HL-60/S4 treated with retinoic acid at 250 ng/mL for 4 days and 3 days (cell line): ENCODE data around the gene RPTOR.
"Not testable (repeated sequence)": the region's sequence is repeated elsewhere in the genome, so short reads cannot be mapped to it uniquely, and the experiment has no call there.

Source experiments
- in situ Hi-C: fragments of 300-500 bp; cut with MboI; formaldehyde crosslinking; loops from 2 replicates; pipeline ENCODE4 v1.7.0; 2022; ENCODE audit warnings: low sequenced_read_pairs

Gene RPTOR

DNA sequence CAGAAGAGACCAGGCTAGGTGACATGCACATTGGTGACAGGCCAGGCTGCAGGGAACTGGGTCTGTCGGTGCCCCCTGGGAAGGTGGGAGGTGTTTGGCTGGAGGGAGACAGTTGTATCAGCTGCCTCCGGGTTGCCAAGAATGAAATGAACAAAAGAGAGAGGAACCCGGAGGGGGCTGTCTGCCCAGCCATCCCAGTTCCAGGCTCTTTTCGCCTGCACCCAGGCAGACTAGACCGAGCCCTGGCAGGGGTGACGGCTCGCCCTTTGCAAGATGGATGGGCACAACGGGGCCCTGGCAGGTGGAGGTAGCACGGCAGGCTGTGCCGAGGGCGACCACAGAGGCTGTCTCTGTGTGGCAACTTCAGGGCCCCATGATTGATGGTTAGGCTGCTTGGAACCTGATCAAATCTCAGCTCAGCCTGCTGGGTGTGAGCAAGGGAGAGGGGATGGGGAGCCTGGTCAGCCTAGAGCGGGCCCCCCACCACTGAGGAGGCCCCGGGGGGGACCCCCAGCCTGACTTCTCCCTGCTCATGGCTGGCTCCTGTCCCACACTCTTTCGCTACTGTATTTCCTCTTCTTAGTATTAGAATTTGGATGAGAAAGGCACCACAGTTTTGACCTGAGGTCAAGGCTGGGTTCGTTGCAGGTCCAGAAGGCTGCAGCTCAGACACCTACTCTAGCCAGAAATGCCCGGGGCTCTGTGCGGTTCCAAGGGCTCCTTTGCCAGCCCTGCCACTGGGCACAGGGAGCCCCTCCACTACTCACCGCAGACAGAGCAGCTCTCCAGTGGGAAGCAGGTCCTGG is 328.1 kb downstream of the RPTOR start:
- in situ Hi-C loops: no loop called here

DNA sequence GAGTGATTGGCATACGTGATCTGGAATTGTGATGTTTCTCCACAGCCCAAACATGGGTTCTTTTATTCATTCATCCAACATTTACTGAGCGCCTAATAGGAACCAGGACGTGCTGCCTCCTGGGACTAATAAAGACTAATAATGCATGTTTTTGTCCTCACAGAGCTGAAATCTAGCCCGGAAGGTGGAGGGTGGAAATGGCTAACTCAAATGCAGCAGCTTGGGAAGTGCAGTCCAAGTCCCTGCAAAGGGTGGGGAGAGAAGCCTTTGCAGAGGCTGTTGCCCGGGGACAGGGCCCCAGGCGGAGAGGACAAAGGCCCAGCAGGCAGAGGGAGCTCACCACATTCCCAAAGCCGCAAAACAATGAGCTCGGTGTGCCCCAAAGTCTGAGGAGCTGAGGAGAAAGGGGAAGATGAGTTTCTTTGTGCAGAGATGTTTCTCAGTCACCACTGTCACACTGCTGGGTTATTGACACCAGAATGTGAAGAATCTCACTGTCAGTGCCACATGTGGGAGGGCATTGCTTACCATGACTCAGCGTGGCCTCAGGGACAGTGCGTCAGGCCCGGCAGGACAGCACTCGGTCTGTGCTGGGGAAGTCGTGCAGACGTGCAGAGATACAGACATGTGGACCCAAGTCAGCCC is 328.8 kb downstream of the RPTOR start:
- in situ Hi-C loops: no loop called here

GRCh38 chr17:80874866-80875445 is 330.3 kb downstream of the RPTOR start:
- in situ Hi-C loops: no loop called here

- in situ Hi-C loops: not testable (repeated sequence)
Measured at GRCh38 chr17:80875480-80875995, 330.9 kb downstream of the RPTOR start.

GRCh38 chr17:80876456-80876949 is 331.9 kb downstream of the RPTOR start:
- in situ Hi-C loops: not testable (repeated sequence)

DNA sequence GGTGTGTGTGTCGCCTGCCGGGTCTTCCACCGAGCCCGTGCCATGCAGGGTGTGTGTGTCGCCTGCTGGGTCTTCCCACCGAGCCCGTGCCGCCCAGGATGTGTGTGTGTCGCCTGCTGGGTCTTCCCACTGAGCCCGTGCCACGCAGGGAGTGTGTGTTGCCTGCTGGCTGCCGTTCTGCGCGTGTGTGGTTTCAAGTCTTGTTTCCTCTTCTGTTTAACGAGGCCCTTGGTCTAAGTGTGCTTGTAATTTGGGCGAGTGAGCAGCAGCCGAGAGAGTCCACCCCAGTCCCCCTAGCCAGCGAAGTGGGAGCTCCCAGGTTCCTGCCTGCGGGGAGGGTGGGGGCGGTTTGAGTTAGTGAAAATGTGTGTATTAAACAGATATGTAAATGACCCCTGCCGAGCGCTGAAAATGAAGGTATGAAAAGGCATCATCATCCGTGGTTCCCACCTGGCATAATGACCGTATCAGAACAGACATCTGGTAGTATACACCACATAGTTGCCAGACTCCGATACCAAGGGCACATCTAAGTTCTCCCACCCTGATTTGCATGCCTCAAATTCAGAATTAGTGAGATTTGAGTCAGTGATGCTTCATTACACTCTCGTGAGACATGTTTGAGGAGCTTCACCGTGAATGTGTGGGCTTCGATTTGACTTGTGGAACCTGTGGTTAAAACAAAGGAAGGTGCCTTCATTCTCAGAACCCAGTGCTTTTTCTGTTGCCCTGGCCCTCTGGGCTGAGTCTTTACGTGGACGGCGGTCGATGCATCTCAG is 332.5 kb downstream of the RPTOR start:
- in situ Hi-C loops: no loop called here

GRCh38 chr17:80877729-80878303 is 333.2 kb downstream of the RPTOR start:
- in situ Hi-C loops: no loop called here

DNA sequence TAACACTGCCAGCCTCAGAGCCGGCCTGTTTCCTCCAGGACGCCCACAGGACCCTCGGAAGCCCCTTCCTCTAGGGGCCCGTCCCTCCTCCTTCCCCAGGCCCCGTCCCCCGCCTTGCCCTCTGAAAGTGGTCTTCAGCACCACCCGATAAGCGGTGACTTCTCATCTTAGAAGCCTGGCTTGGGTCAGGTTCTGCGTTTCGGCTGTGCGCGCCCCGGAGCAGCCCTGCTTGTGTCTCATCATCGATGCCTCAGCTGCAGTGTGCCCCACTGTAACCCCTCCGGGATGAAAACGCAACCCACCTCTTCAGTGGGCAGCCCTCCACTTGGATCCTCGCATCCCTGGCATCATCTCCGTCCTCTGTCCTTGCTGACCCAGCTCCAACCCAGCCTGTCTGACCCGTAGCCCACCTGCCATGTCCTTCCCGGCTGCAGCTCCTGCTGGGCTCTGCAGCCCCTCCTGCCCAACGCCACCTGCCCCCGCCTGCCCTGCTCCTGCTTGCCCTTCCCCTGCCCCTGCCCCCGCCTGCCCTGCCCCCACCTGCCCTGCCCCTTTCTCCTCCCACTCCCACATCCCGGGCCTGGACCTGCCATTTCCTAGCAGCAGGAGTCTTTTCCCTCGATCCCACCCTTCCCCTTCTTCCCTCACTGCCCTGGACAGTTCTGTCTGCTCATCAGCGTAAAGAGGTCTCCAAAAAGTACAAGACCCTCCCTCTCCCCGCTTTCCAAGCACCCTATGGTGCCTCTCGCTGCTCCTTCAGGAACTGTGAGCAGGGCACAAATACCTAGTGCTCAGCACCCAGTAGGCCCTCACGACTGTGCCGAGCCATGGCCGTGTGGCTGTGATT is 334.5 kb downstream of the RPTOR start:
- in situ Hi-C loops: no loop called here

GRCh38 chr17:80879723-80880647 is 335.3 kb downstream of the RPTOR start:
- in situ Hi-C loops: no loop called here

GRCh38 chr17:80880648-80880985 is 336.0 kb downstream of the RPTOR start:
- in situ Hi-C loops: no loop called here

DNA sequence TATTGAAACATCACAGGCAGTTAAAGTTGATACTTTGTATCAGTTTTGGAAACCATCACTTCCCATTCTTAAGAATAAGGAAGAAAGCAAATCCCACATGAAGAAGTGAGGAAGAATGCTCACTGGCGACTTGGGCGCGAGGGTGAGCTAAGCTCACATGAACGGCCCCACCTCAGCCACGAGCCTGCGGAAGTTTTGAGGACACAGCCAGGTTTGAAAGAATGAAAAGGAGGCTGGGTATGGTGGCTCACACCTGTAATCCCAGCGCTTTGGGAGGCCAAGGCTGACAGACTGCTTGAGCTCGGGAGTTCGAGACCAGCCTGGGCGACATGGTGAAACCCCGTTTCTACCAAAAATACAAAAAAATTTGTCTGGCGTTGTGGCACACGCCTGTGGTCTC is 336.7 kb downstream of the RPTOR start:
- in situ Hi-C loops: no loop called here

- in situ Hi-C loops: no loop called here
Measured at GRCh38 chr17:80882323-80882722, 337.7 kb downstream of the RPTOR start.

- in situ Hi-C loops: no loop called here
Measured at GRCh38 chr17:80882926-80883685, 338.5 kb downstream of the RPTOR start.

GRCh38 chr17:80883831-80884735 is 339.4 kb downstream of the RPTOR start:
- in situ Hi-C loops: no loop called here

- in situ Hi-C loops: no loop called here
Measured at GRCh38 chr17:80884811-80885210, 340.2 kb downstream of the RPTOR start.

DNA sequence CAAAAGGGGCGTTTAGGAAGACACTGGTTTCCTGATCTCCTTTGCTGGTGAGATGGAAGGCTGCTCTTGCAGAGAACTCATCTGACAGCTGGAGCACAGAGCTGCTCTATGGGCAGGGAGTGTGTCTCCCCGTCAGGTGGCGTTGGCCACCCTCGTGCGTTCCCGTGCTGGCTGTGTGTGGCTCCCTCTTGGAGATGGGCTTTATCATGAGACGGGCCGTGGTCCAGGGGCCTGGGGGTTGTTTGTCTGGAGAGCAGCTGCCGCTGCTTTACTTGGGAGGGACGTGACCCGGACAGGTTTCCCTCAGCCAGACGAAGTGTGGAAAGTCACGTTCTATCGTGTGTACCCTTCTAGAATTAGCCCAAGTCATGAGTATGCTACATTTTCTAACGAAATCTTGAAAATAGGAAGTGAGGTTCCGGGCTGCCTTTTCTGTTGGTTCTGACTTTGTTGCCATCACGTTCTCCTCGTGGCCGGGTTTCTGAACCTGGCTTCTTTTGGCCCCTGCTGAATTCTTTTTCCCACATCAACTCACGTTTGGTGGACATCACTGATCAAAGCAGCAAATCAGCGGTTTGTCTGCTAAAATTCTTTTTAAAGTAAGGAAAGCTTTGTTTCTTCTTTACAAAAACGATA is 341.4 kb downstream of the RPTOR start:
- in situ Hi-C loops: no loop called here
